K562 (cell line): ENCODE data around the gene TMEM39B. TPM values are rescaled to one million over a fixed set of nuclear protein-coding genes. Genes with fewer than 3 reads are reported as not detected.
A peak's percentile ranks its signal among the peaks of the same experiment; 100 is the strongest.

Source experiments
- ARID3A ChIP-seq: IDR thresholded peaks from 2 replicates; pipeline ENCODE4 v1.6.1; 2012; ENCODE audit warnings: low read depth, low read length, improper control_type of control experiment, borderline replicate concordance
- CHAMP1 ChIP-seq: fragments of 450-650 bp; IDR thresholded peaks from 2 replicates; pipeline ENCODE4 v1.6.1; 2016; ENCODE audit warnings: mild to moderate bottlenecking
- DDX20 ChIP-seq: fragments of 450-650 bp; IDR thresholded peaks from 2 replicates; pipeline ENCODE4 v1.6.1; 2016; ENCODE audit warnings: missing genetic modification characterization, low read depth, mild to moderate bottlenecking, missing compliant biosample characterization, moderate library complexity
- FOXA3 ChIP-seq, 2 experiments: fragments of 450-650 bp in 1 of 2; sonication (generic) in 1 of 2; formaldehyde crosslinking; IDR thresholded peaks in 1 of 2; conservative IDR thresholded peaks in 1 of 2; 2 replicates each; pipeline versions ENCODE4 v1.4.0 to v1.8.0; 2020 to 2022; ENCODE audit warnings: mild to moderate bottlenecking in 2 of 2, missing genetic modification reagents in 1 of 2
- GTF2A2 ChIP-seq: IDR thresholded peaks from 2 replicates; pipeline ENCODE4 v1.6.1; 2016; ENCODE audit warnings: mild to moderate bottlenecking, missing genetic modification characterization, missing compliant biosample characterization
- HMG20B ChIP-seq: fragments of 250-450 bp; sonication (Bioruptor Pico); IDR thresholded peaks from 2 replicates; pipeline ENCODE4 v1.5.0; 2021; ENCODE audit warnings: mild to moderate bottlenecking
- KAT7 ChIP-seq: sonication (generic); formaldehyde crosslinking; IDR thresholded peaks from 2 replicates; pipeline ENCODE4 v1.8.0; 2022; ENCODE audit warnings: missing genetic modification reagents, mild to moderate bottlenecking, borderline replicate concordance
- KLF10 ChIP-seq: fragments of 250-450 bp; sonication (Bioruptor Pico); IDR thresholded peaks from 2 replicates; pipeline ENCODE4 v1.6.1; 2021; ENCODE audit warnings: matching md5 sums
- LARP7 ChIP-seq: fragments of 450-650 bp; IDR thresholded peaks from 2 replicates; pipeline ENCODE4 v1.6.1; 2016
- SIN3B ChIP-seq: fragments of 450-650 bp; IDR thresholded peaks from 2 replicates; pipeline ENCODE4 v1.6.1; 2017; ENCODE audit warnings: low read depth, mild to moderate bottlenecking, moderate library complexity
- SUPT5H ChIP-seq: fragments of 450-650 bp; IDR thresholded peaks from 2 replicates; pipeline ENCODE4 v1.6.1; 2016
- TFAP4 ChIP-seq: sonication (generic); formaldehyde crosslinking; IDR thresholded peaks from 2 replicates; pipeline ENCODE4 v1.8.0; 2022; ENCODE audit warnings: missing genetic modification reagents, mild to moderate bottlenecking, moderate library complexity, borderline replicate concordance
- ZBTB49 ChIP-seq: sonication (generic); formaldehyde crosslinking; IDR thresholded peaks from 2 replicates; pipeline ENCODE4 v1.8.0; 2022; ENCODE audit warnings: missing genetic modification reagents, mild to moderate bottlenecking, borderline replicate concordance
- ZC3H11A ChIP-seq: IDR thresholded peaks from 2 replicates; pipeline ENCODE4 v1.6.1; 2012; ENCODE audit warnings: low read depth, low read length, improper control_type of control experiment
- ZNF232 ChIP-seq: sonication (generic); formaldehyde crosslinking; IDR thresholded peaks from 2 replicates; pipeline ENCODE4 v1.8.0; 2022; ENCODE audit warnings: mild to moderate bottlenecking, missing genetic modification reagents
- ZNF395 ChIP-seq: fragments of 200-800 bp; sonication (Bioruptor generic); IDR thresholded peaks from 2 replicates; pipeline ENCODE4 v1.6.1; 2017; ENCODE audit warnings: missing genetic modification characterization, missing compliant biosample characterization
- ZNF695 ChIP-seq: fragments of 450-650 bp; formaldehyde crosslinking; IDR thresholded peaks from 2 replicates; pipeline ENCODE4 v1.4.0; 2020; ENCODE audit warnings: mild to moderate bottlenecking, moderate library complexity
- ZSCAN32 ChIP-seq: fragments of 450-650 bp; formaldehyde crosslinking; IDR thresholded peaks from 2 replicates; pipeline ENCODE4 v1.4.0; 2020; ENCODE audit warnings: mild to moderate bottlenecking, moderate library complexity
- polyA plus RNA-seq, 8 experiments: library from polyadenylated mRNA; depleted of rRNA in 4 of 8; stranded (reverse) in 5 of 8; unstranded in 3 of 8; fragments of >200 nt; fragmentation: Nextera tagmentation in 2 of 8; fragmentation: Illumina TruSeq in 1 of 8; extraction: Ambion mirVana in 2 of 8; extraction: Trizol in 1 of 8; gene quantifications; 2 replicates each; pipeline versions ENCODE4 v1.2.1 to v1.2.3, GENCODE V29; 2011 to 2014; ENCODE audit warnings: inconsistent platforms in 1 of 8, missing spikeins in 1 of 8
- total RNA-seq, 7 experiments: library from RNA; depleted of rRNA in 6 of 7; stranded (reverse); fragments of >200 nt in 6 of 7; fragmentation: Illumina TruSeq in 2 of 7; extraction: Trizol in 2 of 7; gene quantifications; 2 replicates each; pipeline versions ENCODE4 v1.2.1 to v1.2.3, GENCODE V29; 2011 to 2021; ENCODE audit warnings: low replicate concordance in 1 of 7

The TMEM39B gene
- total and polyA plus RNA-seq, 9 of the 15 experiments (the other 6 are each of a cell fraction or from before 2014, with no cell fraction given) = 0.92 to 28.5 (median 9.7) TPM

GRCh38 chr1:32107742-32108661 is 35.3 kb downstream of the TMEM39B start, which contains the start of gene KPNA6 (continued):
- TF ChIP-seq ZNF395 (CRISPR knock-in tag) (no peak), GTF2A2 (tag) (no peak), TFAP4 (peak; percentile 75), ZC3H11A (no peak), ZNF695 (CRISPR knock-in tag) (no peak), CHAMP1 (no peak), KAT7 (CRISPR knock-in tag) (peak; percentile 84; the same call in 1 of the 2 replicates), DDX20 (tag) (no peak), ARID3A (peak; percentile 95), HMG20B (CRISPR knock-in tag) (no peak), FOXA3 (CRISPR knock-in tag; conservative IDR thresholded peaks at IDR 0.05 in 1 of 2, IDR thresholded peaks at IDR 0.05 in 1 of 2) (peak in 1 of 2 experiments; percentile 6; a peak in 1 of 4 replicates), SUPT5H (peak; percentile 86), ZBTB49 (CRISPR knock-in tag) (peak; percentile 69; the same call in 1 of the 2 replicates), ZSCAN32 (CRISPR knock-in tag) (no peak), LARP7 (no peak), ZNF232 (CRISPR knock-in tag) (peak; percentile 83), SIN3B (peak; percentile 68), KLF10 (CRISPR knock-in tag) (no peak)
